ENCODE data around the gene ERAL1. TPM values are rescaled to one million over a fixed set of nuclear protein-coding genes. Genes with fewer than 3 reads are reported as not detected.
"Not testable (repeated sequence)": the region's sequence is repeated elsewhere in the genome, so short reads cannot be mapped to it uniquely, and the experiment has no call there.

ERAL1 gene
- total and polyA plus RNA-seq, 2 donors: 19.7 to 30.3 TPM

- no peaks in the 10 kb centered on the region for H3K36me3 ChIP-seq (ENCODE audit: control insufficient read depth in 2 of 2, insufficient read depth in 2 of 2, low read length in 1 of 2)
- no peak overlapping the region for H3K4me3 ChIP-seq (ENCODE audit: low read length in 2 of 2)
- peaks cover 0 to 1% of the 10 kb centered on the region in 2 donors for H3K9me3 ChIP-seq (ENCODE audit: control insufficient read depth in 2 of 2, insufficient read depth in 1 of 2, low read length in 1 of 2)
- no peak overlapping the region for H3K27ac ChIP-seq (ENCODE audit: low read depth in 1 of 2, low read length in 1 of 2)
- H3K4me1 ChIP-seq (ENCODE audit: control insufficient read depth in 2 of 2, insufficient read depth in 2 of 2, low read length in 2 of 2): peaks cover 0 to 11% of the 10 kb centered on the region in 2 donors
- no peak for DNase-seq (ENCODE audit: low read depth in 6 of 9, low spot score in 9 of 9)
- WGBS: 98% methylated on average over 6 of the region's 6 CpGs
- H3K27me3 ChIP-seq (ENCODE audit: control insufficient read depth in 2 of 2, insufficient read depth in 1 of 2, low read length in 1 of 2): no peaks in the 10 kb centered on the region
These were observed 11.0 kb upstream of the ERAL1 start for GRCh38 chr17:28843816-28844148.

GRCh38 chr17:28846231-28846630 lies 8.6 kb upstream of the ERAL1 start:
- WGBS: 96% methylated on average over 10 of the region's 10 CpGs
- no peak for DNase-seq (ENCODE audit: low read depth in 6 of 9, low spot score in 9 of 9)
- peaks cover 0 to 10% of the 10 kb centered on the region in 2 donors for H3K4me1 ChIP-seq (ENCODE audit: control insufficient read depth in 2 of 2, insufficient read depth in 2 of 2, low read length in 2 of 2)
- no peaks in the 10 kb centered on the region for H3K36me3 ChIP-seq (ENCODE audit: control insufficient read depth in 2 of 2, insufficient read depth in 2 of 2, low read length in 1 of 2)
- H3K27me3 ChIP-seq (ENCODE audit: control insufficient read depth in 2 of 2, insufficient read depth in 1 of 2, low read length in 1 of 2): no peaks in the 10 kb centered on the region
- H3K9me3 ChIP-seq (ENCODE audit: control insufficient read depth in 2 of 2, insufficient read depth in 1 of 2, low read length in 1 of 2): peaks cover 0 to 1% of the 10 kb centered on the region in 2 donors
- no peak overlapping the region for H3K4me3 ChIP-seq (ENCODE audit: low read length in 2 of 2)
- no peak overlapping the region for H3K27ac ChIP-seq (ENCODE audit: low read depth in 1 of 2, low read length in 1 of 2)

- 95% methylated on average over 9 of the region's 9 CpGs for WGBS
- H3K27ac ChIP-seq (ENCODE audit: low read depth in 1 of 2, low read length in 1 of 2); H3K27me3 ChIP-seq (ENCODE audit: control insufficient read depth in 2 of 2, insufficient read depth in 1 of 2, low read length in 1 of 2); H3K9me3 ChIP-seq (ENCODE audit: control insufficient read depth in 2 of 2, insufficient read depth in 1 of 2, low read length in 1 of 2); DNase-seq (ENCODE audit: low read depth in 6 of 9, low spot score in 9 of 9); H3K36me3 ChIP-seq (ENCODE audit: control insufficient read depth in 2 of 2, insufficient read depth in 2 of 2, low read length in 1 of 2); H3K4me1 ChIP-seq (ENCODE audit: control insufficient read depth in 2 of 2, insufficient read depth in 2 of 2, low read length in 2 of 2); H3K4me3 ChIP-seq (ENCODE audit: low read length in 2 of 2): not testable (repeated sequence)
These were observed 8.1 kb upstream of the ERAL1 start for GRCh38 chr17:28846699-28847098.

GRCh38 chr17:28848667-28849066 lies 6.1 kb upstream of the ERAL1 start:
- H3K27ac ChIP-seq (ENCODE audit: low read depth in 1 of 2, low read length in 1 of 2); H3K9me3 ChIP-seq (ENCODE audit: control insufficient read depth in 2 of 2, insufficient read depth in 1 of 2, low read length in 1 of 2); H3K4me1 ChIP-seq (ENCODE audit: control insufficient read depth in 2 of 2, insufficient read depth in 2 of 2, low read length in 2 of 2); H3K4me3 ChIP-seq (ENCODE audit: low read length in 2 of 2); H3K27me3 ChIP-seq (ENCODE audit: control insufficient read depth in 2 of 2, insufficient read depth in 1 of 2, low read length in 1 of 2); H3K36me3 ChIP-seq (ENCODE audit: control insufficient read depth in 2 of 2, insufficient read depth in 2 of 2, low read length in 1 of 2): not testable (repeated sequence)
- 87% methylated on average over 15 of the region's 15 CpGs for WGBS
- DNase-seq (ENCODE audit: low read depth in 6 of 9, low spot score in 9 of 9): peak in 1 of 9 donors; percentile 25

DNA sequence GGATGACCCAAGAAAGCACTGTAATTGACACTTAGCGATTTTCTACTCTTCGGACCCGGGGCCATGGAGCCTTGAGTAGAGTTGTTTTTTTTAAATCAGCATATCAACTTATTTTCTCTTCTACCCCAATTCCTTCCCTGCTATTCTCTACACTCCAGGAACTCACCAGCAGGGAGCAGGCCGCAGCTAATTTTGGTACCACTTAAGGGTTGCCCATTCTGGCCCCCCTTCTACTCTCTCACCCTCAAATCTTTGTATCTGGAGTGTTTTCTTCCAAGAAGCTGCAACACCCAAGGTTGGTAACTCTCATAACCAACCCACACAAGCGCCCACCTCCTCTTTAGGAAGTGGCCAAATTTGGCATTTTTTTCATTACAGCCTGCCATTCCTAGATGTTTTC lies 5.5 kb upstream of the ERAL1 start:
- no peaks in the 10 kb centered on the region for H3K9me3 ChIP-seq (ENCODE audit: control insufficient read depth in 2 of 2, insufficient read depth in 1 of 2, low read length in 1 of 2)
- no peak for DNase-seq (ENCODE audit: low read depth in 6 of 9, low spot score in 9 of 9)
- no peaks in the 10 kb centered on the region for H3K27me3 ChIP-seq (ENCODE audit: control insufficient read depth in 2 of 2, insufficient read depth in 1 of 2, low read length in 1 of 2)
- H3K4me3 ChIP-seq (ENCODE audit: low read length in 2 of 2): no peak overlapping the region
- peaks cover 3% of the 10 kb centered on the region in 2 donors for H3K4me1 ChIP-seq (ENCODE audit: control insufficient read depth in 2 of 2, insufficient read depth in 2 of 2, low read length in 2 of 2)
- 71% methylated on average over 5 of the region's 5 CpGs for WGBS
- H3K27ac ChIP-seq (ENCODE audit: low read depth in 1 of 2, low read length in 1 of 2): no peak overlapping the region
- no peaks in the 10 kb centered on the region for H3K36me3 ChIP-seq (ENCODE audit: control insufficient read depth in 2 of 2, insufficient read depth in 2 of 2, low read length in 1 of 2)

DNA sequence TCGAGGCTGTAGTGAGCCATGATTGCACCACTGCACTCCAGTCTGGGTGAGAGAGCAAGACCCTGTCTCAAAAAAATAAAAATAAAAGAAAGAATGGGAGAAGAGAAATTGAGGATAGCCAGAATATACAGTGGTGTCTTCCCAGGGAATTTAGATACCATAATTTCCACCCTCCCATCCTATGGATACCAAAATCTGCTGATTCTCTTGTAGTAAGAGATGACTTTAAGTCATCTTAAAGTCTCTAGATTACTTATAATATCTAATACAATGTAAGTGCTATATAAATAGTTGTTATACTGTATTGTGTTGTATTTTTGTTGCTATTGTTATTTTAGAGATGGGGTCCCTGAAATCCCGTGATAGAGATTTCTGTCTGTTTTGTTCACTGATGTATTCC lies 1.5 kb upstream of the ERAL1 start:
- no peak for DNase-seq (ENCODE audit: low read depth in 6 of 9, low spot score in 9 of 9)
- Histone ChIP-seq H3K27ac (ENCODE audit: low read depth in 1 of 2, low read length in 1 of 2) (no peak overlapping the region), H3K4me3 (ENCODE audit: low read length in 2 of 2) (no peak overlapping the region), H3K4me1 (ENCODE audit: control insufficient read depth in 2 of 2, insufficient read depth in 2 of 2, low read length in 2 of 2) (peaks cover 11 to 14% of the 10 kb centered on the region in 2 donors), H3K9me3 (ENCODE audit: control insufficient read depth in 2 of 2, insufficient read depth in 1 of 2, low read length in 1 of 2) (no peaks in the 10 kb centered on the region), H3K27me3 (ENCODE audit: control insufficient read depth in 2 of 2, insufficient read depth in 1 of 2, low read length in 1 of 2) (no peaks in the 10 kb centered on the region), H3K36me3 (ENCODE audit: control insufficient read depth in 2 of 2, insufficient read depth in 2 of 2, low read length in 1 of 2) (peaks cover 9 to 10% of the 10 kb centered on the region in 2 donors)
- whole genome bisulfite sequencing: over 99% methylated on average over 2 of the region's 2 CpGs

DNA sequence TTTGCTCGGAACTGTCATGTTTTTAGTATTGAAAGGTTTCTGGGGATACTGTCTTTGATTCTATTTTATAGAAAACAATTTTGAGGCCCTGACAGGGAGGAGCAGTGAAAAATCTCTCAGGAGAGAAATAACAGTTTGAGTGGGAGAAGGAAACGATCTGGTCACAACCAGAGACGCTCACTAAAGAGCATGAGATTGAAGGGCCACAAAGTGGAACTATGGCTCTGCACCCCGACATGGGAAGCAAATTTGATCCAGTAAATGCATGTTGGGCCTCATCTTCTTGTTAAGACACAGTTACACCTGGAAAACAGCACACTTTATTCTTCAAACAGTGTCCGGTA lies 492 bp downstream of the ERAL1 start:
- peaks cover 23 to 26% of the 10 kb centered on the region in 2 donors for H3K36me3 ChIP-seq (ENCODE audit: control insufficient read depth in 2 of 2, insufficient read depth in 2 of 2, low read length in 1 of 2)
- H3K27me3 ChIP-seq (ENCODE audit: control insufficient read depth in 2 of 2, insufficient read depth in 1 of 2, low read length in 1 of 2): no peaks in the 10 kb centered on the region
- WGBS: 21% methylated on average over 5 of the region's 5 CpGs
- no peak for DNase-seq (ENCODE audit: low read depth in 6 of 9, low spot score in 9 of 9)
- H3K9me3 ChIP-seq (ENCODE audit: control insufficient read depth in 2 of 2, insufficient read depth in 1 of 2, low read length in 1 of 2): no peaks in the 10 kb centered on the region
- H3K4me3 ChIP-seq (ENCODE audit: low read length in 2 of 2): peak overlapping the region; percentile 62 to 71
- H3K27ac ChIP-seq (ENCODE audit: low read depth in 1 of 2, low read length in 1 of 2): peak overlapping the region in 1 of 2 donors; percentile 48
- H3K4me1 ChIP-seq (ENCODE audit: control insufficient read depth in 2 of 2, insufficient read depth in 2 of 2, low read length in 2 of 2): peaks cover 11 to 14% of the 10 kb centered on the region in 2 donors

GRCh38 chr17:28856028-28856574 lies 1.3 kb downstream of the ERAL1 start:
- no peak overlapping the region for H3K4me3 ChIP-seq (ENCODE audit: low read length in 2 of 2)

GRCh38 chr17:28857905-28858800 lies 3.3 kb downstream of the ERAL1 start:
- Histone ChIP-seq H3K27ac (ENCODE audit: low read depth in 1 of 2, low read length in 1 of 2) (no peak overlapping the region), H3K36me3 (ENCODE audit: control insufficient read depth in 2 of 2, insufficient read depth in 2 of 2, low read length in 1 of 2) (peaks cover 29 to 39% of the 10 kb centered on the region in 2 donors), H3K4me1 (ENCODE audit: control insufficient read depth in 2 of 2, insufficient read depth in 2 of 2, low read length in 2 of 2) (peaks cover 11 to 14% of the 10 kb centered on the region in 2 donors), H3K27me3 (ENCODE audit: control insufficient read depth in 2 of 2, insufficient read depth in 1 of 2, low read length in 1 of 2) (no peaks in the 10 kb centered on the region), H3K4me3 (ENCODE audit: low read length in 2 of 2) (no peak overlapping the region), H3K9me3 (ENCODE audit: control insufficient read depth in 2 of 2, insufficient read depth in 1 of 2, low read length in 1 of 2) (no peaks in the 10 kb centered on the region)
- no peak for DNase-seq (ENCODE audit: low read depth in 6 of 9, low spot score in 9 of 9)
- 94% methylated on average over 3 of the region's 3 CpGs for WGBS

More at GRCh38 chr17:28856028-28856574, 1.3 kb downstream of the ERAL1 start:
- 98% methylated on average over 5 of the region's 5 CpGs for WGBS
- H3K36me3 ChIP-seq (ENCODE audit: control insufficient read depth in 2 of 2, insufficient read depth in 2 of 2, low read length in 1 of 2): peaks cover 29 to 33% of the 10 kb centered on the region in 2 donors
- peaks cover 11 to 14% of the 10 kb centered on the region in 2 donors for H3K4me1 ChIP-seq (ENCODE audit: control insufficient read depth in 2 of 2, insufficient read depth in 2 of 2, low read length in 2 of 2)
- no peak for DNase-seq (ENCODE audit: low read depth in 6 of 9, low spot score in 9 of 9)
- H3K9me3 ChIP-seq (ENCODE audit: control insufficient read depth in 2 of 2, insufficient read depth in 1 of 2, low read length in 1 of 2): no peaks in the 10 kb centered on the region
- H3K27ac ChIP-seq (ENCODE audit: low read depth in 1 of 2, low read length in 1 of 2): no peak overlapping the region
- H3K27me3 ChIP-seq (ENCODE audit: control insufficient read depth in 2 of 2, insufficient read depth in 1 of 2, low read length in 1 of 2): no peaks in the 10 kb centered on the region

All from thymus (tissue), 11 donors.